ENCODE measurements around the gene OPA3.
A peak's percentile ranks its signal among the peaks of the same experiment; 100 is the strongest.

OPA3 gene

DNA sequence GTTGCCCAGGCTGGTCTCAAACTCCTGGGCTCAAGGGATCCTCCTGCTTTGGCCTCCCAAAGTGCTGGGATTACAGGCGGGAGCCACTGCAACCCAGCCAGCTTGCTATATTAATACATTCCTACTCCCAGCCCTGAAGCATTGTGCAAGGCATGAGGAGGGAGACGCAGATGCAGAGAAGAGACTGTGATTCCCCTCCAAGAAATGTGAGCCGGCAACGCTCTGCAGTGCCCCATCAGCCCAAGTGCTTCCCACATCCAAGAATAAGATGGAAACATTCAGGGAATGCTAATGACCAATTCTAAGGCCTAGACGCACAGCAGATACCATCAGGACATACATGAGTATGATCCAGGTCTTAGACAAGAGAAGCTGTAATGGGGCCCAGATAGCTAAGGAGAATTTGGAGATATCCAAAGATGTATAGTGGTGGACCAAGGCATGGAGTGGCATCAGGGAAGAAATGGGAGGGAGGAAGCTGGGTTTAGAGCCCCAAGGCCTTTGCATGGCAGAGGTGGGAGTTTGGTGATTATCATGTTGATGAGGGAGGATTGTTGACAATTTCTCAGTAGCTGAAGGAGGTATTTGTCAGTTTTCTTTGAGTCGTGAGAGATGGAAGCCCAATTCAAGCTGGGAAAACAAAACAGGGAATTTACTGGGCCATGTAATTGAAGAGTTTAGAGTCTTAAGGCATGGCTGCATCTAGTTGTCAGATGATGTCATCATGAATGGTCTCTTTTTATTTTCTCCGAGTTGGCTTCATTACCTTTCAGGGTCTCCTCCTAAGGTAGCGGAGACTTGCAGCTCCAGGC, 83.5 kb downstream of the OPA3 start:
- no peak for DNase-seq

DNA sequence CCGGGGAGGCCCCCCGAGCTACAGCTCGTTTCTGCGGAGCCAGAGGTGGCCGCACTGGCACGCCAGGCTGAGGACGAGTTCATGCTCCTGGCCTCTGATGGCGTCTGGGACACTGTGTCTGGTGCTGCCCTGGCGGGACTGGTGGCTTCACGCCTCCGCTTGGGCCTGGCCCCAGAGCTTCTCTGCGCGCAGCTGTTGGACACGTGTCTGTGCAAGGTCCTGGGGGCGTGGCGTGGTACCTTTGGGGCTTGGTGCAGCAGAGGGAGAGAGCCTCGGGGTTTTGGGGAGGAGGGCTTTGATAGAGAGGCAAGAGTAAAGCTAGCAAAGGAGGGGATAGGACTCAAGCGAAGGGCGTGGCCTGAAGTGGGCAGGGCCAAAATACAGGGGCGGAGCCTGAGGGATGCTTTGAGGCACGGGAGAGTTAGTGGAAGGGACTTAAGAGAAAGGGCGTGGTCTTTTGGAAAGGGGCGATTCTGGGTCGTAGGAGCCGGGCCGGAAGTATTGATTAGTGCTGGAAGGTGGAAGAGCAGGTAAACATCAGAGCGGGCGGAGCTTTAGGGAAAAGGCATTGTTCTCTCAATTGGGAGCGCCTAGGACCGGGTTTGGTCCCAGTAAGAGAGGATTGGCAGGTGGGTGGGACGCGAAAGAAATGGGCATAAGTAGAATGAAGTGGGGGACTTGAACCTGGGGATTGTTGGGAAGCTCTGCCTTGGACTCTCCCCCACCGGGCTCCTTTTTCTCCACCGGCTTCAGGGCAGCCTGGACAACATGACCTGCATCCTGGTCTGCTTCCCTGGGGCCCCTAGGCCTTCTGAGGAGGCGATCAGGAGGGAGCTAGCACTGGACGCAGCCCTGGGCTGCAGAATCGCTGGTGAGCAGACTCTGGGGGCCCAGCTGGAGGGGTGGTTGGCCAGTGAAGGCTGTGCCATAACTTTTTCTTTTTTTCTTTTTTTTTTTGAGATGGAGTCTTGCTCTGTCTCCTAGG, 85.1 kb downstream of the OPA3 start:
- DNase-seq, result peak; percentile 62 to 66

DNA sequence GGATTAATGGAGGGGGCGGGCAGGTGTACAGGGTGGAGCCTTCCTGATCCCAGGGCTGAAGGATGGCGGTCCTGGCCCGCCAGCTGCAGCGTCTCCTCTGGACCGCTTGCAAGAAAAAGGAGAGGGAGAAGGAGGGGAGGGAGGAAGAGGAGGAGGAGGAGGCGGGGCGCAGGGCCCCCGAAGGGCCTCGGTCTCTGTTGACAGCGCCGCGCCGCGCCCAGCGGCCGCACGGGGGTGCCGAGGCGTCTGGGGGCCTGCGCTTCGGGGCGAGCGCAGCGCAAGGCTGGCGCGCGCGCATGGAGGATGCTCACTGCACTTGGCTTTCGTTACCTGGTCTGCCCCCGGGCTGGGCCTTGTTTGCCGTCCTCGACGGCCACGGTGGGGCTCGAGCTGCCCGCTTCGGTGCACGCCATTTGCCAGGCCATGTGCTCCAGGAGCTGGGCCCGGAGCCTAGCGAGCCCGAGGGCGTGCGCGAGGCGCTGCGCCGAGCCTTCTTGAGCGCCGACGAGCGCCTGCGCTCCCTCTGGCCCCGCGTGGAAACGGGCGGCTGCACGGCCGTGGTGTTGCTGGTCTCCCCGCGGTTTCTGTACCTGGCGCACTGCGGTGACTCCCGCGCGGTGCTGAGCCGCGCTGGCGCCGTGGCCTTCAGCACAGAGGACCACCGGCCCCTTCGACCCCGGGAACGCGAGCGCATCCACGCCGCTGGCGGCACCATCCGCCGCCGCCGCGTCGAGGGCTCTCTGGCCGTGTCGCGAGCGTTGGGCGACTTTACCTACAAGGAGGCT, 86.0 kb downstream of the OPA3 start, which contains the start of gene PPM1N:
PPM1N (plus strand) TSS at position 33 of the 785 bp plus-strand sequence; CDS start at position 63, 30 bp downstream.
- peak in 1 of 2 donors; percentile 52 for DNase-seq

DNA sequence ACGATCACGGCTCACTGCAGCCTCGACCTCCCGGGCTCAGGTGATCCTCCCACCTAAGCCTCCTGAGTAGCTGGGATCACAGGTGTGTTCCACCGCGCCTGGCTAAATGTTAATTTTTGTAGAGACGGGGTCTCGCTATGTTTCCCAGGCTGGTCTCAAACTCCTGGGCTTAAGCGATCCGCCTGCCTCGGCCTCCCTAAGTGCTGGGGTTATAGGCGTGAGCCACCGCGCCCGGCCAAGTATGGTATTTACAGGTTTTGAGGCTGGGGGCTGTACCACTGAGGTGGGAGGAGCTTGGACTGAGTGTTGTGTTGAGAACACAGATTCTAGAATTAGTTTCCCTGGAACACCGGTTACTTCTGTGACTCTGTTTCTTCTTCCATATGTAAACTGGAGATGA, 86.8 kb downstream of the OPA3 start:
- DNase-seq, result no peak

DNA sequence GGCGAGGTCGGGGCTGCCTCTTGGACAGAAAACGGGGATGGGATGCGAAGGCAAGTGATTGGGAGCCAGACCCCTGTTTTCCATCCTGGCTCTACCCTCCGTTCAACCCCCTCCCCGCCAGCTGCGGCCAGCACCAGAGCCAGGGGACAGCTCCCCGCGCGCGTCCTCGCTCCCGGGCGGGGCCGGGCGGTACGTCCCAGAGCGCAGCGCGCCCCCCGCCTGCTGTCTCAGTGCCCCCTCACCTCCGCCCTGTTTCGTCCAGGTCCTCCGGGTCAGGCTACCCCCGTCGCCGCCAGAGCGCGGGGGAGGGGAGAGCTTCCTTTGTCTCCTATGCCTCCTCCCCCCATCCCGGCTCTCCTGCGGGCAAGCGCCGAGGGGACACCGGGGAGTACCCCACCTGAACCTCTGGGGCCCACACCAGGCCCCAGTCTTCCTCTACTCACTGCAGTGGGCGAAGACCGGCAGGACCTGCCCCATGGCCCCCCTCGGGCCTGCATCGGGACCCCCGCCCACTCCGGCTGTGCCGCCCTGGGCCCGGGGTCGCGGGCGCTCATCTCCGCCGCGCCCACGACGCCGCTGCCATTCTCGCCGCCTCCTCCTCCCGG, 88.2 kb downstream of the OPA3 start:
- DNase-seq, result no peak

DNA sequence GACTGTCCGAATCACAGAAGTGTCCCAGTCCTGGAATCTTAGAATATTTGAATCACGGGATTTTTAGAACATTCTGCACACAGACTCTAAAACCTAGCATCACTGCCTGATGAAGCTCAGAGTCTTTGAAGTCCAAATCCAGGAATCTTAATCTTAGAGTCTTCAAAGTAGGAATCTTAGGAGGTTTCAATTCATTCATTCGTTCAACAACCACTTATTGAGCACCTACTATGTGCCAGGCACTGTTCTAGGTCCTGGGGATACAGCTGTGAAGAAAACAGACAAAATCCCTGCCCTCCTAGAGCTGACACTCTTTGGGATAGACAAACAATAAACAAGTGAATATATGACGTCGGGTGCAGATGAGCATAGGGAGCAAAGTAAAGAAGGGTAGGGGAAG, 89.4 kb downstream of the OPA3 start:
- no peak for DNase-seq

DNA sequence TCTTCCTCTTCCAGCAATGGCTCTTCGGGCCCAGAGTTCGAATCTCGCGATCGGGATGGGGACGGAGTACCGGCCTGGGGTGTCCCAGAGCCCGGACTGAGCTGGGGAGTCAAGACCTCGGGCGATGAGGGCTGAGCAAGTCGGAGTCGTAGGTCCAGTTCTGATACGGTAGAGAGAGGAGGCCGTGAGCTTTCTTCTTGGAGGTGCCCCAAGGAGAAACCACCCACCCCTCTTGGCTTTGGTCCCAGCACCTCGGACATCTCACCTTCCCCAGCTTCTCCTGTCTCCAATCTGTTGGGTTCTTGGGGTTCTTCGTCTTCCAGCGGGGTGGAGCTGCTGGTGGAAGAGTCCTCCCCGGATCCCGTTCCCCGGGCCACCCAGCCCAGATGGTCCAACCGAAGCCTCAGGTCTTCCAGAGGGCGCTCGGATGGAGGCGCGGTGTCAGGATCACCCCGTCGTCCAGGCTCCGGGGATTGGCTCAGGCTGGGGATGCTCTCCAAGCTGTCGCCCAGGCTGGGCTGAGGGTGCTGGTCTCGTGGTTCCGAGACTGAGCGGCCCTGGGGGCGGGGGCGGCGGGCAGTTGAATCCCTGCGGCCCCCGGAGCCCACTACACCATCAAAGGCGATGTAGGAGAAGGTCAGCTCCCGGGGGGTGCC, 90.2 kb downstream of the OPA3 start:
- no peak for DNase-seq

DNA sequence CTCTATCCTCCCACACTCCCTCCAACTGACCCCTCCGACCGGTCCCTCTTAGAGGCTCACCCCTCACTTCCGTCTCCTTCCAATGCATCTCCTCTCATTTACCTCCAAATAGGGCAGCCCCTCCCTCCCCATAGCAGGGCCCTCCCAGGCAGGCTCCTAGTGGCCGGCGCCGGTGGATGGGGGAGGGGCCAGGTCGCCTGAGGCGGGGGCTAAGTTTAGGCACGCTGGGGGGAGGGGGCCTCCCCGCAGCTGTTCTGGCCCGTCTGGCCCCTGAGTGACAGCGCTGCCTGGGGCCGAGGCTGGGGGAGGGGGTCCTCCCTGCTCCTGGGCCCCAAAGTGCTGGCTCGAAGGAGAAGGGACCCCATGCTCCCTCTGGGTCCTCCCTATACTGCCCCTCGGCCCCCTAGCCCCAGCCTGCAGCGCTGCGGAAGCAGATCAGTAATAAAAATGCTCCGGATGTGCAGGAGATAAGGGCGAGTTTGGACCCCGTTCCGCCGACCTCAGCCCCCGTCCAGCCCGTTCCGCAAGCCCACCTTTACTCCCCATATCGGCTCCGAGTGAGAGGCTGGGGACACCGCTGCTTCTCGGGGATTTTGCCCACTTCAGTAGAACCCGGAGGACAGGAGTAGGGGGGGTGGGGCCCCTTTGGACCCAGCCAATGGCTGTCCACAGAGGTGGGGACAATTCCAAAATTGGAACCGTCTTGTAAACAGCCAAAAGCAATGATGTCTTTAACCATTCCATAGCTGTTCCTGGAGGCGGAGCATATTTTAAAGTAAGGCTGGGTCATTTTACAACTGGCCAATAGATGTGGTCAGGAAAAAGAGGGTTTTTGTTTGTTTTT, 91.8 kb downstream of the OPA3 start:
- no peak for DNase-seq

DNA sequence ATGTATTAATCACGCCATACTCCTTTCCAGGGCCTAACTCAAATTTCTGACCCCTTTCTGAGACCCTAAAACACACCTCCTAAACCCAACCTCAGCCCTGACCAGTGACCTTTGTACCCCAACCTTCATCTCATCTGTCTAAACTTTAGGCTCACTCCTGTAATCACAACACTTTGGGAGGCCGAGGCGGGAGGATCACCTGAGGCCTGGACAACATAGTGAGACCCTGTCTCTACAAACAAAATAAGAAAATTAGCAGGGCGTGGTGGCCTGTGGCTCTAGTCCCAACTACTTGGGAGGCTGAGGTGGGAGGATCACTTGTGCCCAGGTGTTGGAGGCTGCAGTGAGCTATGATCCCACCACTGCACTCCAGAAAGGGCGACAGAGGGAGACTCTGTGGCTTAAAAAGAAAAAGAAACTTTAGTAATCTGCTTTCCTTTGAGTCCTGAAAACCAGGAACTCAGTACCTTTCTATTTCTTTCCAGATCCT, 92.4 kb downstream of the OPA3 start:
- DNase-seq, result no peak

DNA sequence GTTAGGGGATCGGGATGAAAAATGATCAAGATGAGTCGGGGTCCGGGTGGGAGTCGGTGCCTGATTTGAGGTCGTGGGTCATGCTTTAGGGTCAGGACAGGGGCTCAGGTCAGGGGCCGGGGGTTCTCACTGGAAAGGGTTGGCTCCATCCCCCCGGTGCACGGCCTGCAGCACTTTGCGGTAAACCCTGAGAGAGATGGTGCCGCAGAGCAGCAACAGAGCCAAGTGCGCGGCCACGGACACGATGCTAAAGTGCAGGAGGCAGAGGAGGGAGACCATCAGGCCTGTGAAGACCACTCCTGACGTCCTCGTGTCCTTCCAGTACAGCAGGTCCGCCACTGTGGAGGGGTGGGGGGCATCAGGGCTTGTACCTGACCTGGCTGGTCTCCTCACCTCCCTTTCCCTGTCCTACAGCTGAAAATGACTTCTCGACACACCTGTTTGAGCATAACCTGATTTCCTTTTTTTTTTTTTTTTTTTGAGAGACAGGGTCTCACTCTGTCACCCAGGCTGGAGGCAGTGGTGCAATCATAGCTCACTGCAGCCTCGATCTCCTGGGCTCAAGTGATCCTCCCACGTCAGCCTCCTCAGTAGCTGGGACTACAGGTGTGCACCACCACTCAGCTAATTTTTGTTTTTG, 95.3 kb downstream of the OPA3 start:
- DNase-seq, result no peak

DNA sequence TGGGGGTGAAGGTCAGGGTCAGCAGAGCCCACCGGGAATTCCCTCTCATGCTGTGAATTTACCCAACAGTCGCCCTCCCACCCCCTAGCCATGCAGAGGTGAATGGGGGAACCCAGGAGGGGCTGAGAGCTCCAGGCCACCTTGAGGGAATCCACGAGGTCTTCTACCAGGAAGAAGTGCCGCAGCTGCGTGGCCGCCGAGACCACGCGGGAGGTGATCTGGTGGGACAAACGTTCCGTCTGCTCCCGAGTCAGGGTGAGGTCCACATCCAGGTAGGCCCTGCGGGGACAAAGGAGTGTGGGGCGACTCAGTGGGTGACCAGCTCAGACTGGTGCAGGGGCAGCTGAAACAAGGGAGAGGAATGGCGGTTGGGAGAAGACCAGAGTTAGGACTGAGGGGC, 95.9 kb downstream of the OPA3 start:
- DNase-seq, result no peak

DNA sequence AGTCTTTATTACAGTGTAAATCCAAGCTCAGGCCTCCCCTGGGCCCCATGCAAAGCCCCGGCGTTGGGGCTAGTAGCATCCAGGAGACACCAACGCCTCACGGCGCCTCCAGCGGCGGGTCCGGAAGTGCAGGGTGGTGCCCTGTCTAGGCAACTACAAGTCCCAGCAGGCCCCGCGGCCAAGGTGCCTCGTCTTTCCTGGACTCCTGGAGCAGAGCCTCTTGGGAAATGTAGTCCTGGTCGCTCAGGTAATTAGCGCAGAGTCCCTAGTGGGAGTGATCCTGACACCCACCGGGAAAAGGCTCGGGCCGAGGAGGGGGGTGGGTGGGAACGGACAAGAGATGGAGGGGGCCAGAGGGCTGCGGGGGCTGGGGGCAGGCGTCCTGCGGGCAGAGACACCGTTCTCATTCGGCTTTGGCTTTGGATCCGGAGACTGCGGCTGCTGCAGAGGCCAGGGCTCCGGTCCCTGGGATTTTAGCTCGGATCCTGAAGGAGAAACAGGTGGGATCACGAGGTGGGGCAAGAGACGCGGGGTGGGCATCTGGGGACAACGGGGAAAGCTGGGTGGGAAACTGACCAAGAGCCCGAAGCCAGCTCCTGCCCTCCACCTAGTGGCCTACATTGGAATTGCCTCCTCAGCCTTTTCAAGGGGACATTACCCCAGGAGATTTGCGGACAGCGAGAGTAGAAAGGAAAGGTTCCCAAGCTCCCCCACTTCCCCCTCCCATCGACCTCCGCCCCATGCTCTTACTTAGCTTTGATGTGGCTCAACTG, 99.1 kb downstream of the OPA3 start:
- DNase-seq, result peak; percentile 98 to 99

DNA sequence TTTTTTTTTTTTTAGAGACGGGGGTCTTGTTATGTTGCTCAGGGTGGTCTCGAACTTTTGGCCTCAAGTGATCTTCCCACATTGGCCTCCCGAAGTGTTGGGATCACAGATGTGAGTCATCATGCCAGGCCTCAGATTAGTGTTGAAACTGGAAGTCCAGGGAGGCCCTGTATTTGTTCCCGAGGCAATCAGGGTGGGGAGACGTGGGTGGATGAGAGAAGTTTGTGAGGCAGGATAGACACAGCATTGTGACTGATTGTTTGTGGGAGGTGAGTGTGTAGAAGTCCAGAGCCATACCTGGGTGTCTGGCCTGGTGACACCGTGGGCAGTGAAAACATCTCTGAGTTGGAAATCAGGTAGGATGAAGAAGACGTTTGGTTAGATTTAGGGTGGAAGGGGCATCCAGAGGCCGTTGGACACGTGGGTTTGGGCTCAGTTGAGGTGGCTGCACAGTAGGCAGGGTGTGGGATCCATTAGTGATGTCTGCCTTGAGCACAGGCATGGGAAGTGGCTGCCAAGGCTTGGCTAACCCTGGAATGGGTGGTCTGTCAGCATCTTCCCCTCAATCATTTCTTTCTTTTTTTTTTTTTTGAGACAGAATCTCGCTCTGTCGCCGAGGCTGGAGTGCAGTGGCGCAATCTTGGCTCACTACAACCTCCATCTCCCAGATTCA, 100.2 kb downstream of the OPA3 start:
- DNase-seq, result no peak

DNA sequence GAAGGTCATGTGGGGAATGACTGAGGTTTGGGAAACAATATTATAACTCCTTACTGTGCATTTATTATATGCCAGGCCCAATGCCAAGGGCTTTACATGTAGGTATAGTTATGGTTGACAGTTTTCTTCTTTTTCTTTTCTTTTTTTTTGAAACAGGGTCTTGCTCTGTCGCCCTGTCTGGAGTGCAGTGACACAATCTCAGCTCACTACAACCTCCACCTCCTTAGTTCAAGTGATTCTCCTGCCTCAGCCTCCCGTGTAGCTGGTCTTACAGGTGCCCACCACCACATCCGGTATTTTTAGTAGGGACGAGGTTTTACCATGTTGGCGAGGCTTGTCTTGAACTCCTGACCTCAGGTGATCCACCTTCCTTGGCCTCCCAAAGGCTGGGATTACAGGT, 101.6 kb downstream of the OPA3 start:
- DNase-seq, result no peak

DNA sequence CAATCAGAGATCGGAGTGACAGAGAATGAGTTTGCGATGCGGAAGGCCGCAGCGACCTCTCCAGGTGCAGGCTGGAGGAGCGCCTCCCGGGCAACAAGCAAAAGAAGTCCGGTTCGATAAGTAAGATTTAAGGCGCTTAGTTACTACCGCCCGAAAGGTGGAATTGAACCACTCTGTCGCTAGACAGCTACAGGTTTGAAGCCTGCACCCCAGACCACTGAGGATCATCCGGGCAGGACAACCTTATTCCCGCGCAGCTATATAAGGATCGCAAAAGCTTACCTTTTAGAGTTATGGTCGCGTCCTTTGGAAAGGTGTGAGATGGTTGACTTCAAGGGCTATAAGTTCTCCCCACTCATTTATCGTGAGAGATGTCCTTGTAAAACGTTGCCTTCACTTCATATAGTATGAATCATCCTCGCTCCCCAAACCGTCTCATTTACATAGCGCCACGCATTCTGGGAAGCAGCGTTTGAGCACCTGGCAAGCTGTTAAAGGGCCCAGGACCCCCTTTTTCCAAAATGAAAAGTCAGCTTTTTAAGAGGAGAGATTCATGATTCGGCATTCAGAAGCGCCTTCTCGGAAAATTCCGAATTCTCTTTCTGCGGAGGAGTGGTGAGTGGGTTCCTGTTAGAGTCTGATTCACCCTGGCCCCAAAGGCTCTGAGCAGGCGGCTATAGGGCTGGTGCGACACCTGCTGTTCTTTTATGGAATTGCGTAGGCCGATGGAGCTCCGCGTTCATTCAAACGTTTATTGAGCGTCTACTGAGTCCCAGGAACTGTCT, 106.0 kb downstream of the OPA3 start:
- peak; percentile 90 to 92 for DNase-seq

DNA sequence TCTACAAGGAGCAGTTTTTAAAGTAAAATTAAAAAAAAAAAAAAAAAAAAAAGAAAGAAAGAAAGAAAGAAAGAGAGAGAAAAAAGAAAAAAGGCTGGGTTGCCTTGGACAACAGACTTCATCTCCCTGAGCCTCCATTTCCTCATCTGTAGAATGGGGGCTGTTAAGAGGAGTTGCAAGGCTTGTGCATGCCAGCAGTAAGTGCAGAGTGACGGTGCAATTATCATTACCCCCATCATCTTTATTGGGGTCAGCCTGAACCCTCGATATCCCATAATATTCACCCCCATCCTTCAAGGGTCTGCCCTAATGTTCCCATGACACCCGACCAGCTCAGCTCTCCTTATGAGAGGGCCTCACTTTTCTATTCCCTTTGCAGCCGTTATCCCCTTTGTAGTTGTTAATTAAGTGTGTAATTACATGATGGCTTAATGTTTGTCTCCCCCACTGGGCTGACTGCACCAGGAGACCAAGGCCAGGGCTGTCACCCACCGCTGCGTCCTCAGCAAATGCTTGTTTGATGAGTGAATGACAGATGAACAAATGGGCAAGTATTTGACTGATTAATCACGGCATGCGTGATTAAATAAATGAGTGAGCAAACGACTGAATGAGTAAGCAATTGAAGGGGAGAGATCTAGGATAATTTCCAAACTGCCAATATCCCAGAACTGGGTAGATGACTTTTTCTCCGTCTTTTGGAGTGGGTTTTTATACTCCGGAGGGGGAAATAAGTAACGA, 106.7 kb downstream of the OPA3 start:
- DNase-seq, result peak in 1 of 2 donors; percentile 41

All from stimulated activated CD4-positive, alpha-beta T cell treated with anti-CD3 and anti-CD28 coated beads, Interleukin-2, amount 100 ng/mL, for 48 hours (primary cell).